ENCODE data around the gene PCIF1. TPM values are rescaled to one million over a fixed set of nuclear protein-coding genes. Genes with fewer than 3 reads are reported as not detected.
"Not testable (repeated sequence)": the region's sequence is repeated elsewhere in the genome, so short reads cannot be mapped to it uniquely, and the experiment has no call there.

PCIF1 gene
- polyA plus RNA-seq, 3 donors: 41.3 to 47.1 (median 45.2) TPM

- DNase-seq (ENCODE audit: low read depth in 3 of 3, low spot score in 2 of 3): not testable (repeated sequence)
These were observed 54.3 kb downstream of the PCIF1 start for GRCh38 chr20:45988830-45989229.

GRCh38 chr20:45991616-45992015, 57.1 kb downstream of the PCIF1 start:
- no peak for DNase-seq (ENCODE audit: low read depth in 3 of 3, low spot score in 2 of 3)

GRCh38 chr20:45993197-45993951, 58.9 kb downstream of the PCIF1 start:
- no peak for DNase-seq (ENCODE audit: low read depth in 3 of 3, low spot score in 2 of 3)

- DNase-seq (ENCODE audit: low read depth in 3 of 3, low spot score in 2 of 3): no peak
These were observed 60.4 kb downstream of the PCIF1 start for GRCh38 chr20:45994761-45995493.

GRCh38 chr20:45995495-45996097, 61.1 kb downstream of the PCIF1 start:
- not testable (repeated sequence) for DNase-seq (ENCODE audit: low read depth in 3 of 3, low spot score in 2 of 3)

GRCh38 chr20:45997187-45997586, 62.7 kb downstream of the PCIF1 start:
- no peak for DNase-seq (ENCODE audit: low read depth in 3 of 3, low spot score in 2 of 3)

Other genes with a start within 250 kb of the PCIF1 start
- not detected for gene WFDC13, start 232.6 kb upstream of the PCIF1 start, polyA plus RNA-seq (ENCODE audit: insufficient read length in 3 of 3)
- not detected for gene WFDC10B, start 229.7 kb upstream of the PCIF1 start, polyA plus RNA-seq (ENCODE audit: insufficient read length in 3 of 3)
- gene SPINT4, start 212.3 kb upstream of the PCIF1 start, polyA plus RNA-seq (ENCODE audit: insufficient read length in 3 of 3): not detected
- gene WFDC3, start 142.8 kb upstream of the PCIF1 start, polyA plus RNA-seq (ENCODE audit: insufficient read length in 3 of 3): 1 to 10 TPM; 1.4 to 2.0 (median 1.9) TPM
- 10 to 100 TPM; 35.2 to 39.0 (median 35.6) TPM for gene DNTTIP1, start 142.7 kb upstream of the PCIF1 start, polyA plus RNA-seq (ENCODE audit: insufficient read length in 3 of 3)
- 10 to 100 TPM; 62.5 to 67.2 (median 66.1) TPM for gene UBE2C, start 122.0 kb upstream of the PCIF1 start, polyA plus RNA-seq (ENCODE audit: insufficient read length in 3 of 3)
- gene TNNC2, start 107.4 kb upstream of the PCIF1 start, polyA plus RNA-seq (ENCODE audit: insufficient read length in 3 of 3): under 1 TPM in 2 of 3 donors, not detected in 1; 0.40 to 0.68 TPM
- gene SNX21, start 100.9 kb upstream of the PCIF1 start, polyA plus RNA-seq (ENCODE audit: insufficient read length in 3 of 3): 10 to 100 TPM in 2 of 3 donors, 1 to 10 TPM in 1; 9.8 to 10.9 (median 10.3) TPM
- gene ACOT8, start 77.3 kb upstream of the PCIF1 start, polyA plus RNA-seq (ENCODE audit: insufficient read length in 3 of 3): 10 to 100 TPM; 18.7 to 23.7 (median 20.9) TPM
- 1 to 10 TPM; 5.3 to 5.8 (median 5.6) TPM for gene ZSWIM3, start 77.1 kb upstream of the PCIF1 start, polyA plus RNA-seq (ENCODE audit: insufficient read length in 3 of 3)
- gene ZSWIM1, start 53.5 kb upstream of the PCIF1 start, polyA plus RNA-seq (ENCODE audit: insufficient read length in 3 of 3): 10 to 100 TPM; 13.4 to 16.0 (median 14.8) TPM
- 1 to 10 TPM; 2.0 to 3.2 (median 3.0) TPM for gene SPATA25, start 47.1 kb upstream of the PCIF1 start, polyA plus RNA-seq (ENCODE audit: insufficient read length in 3 of 3)
- 1 to 10 TPM; 4.3 to 6.0 (median 5.5) TPM for gene NEURL2, start 43.5 kb upstream of the PCIF1 start, polyA plus RNA-seq (ENCODE audit: insufficient read length in 3 of 3)
- gene CTSA, start 43.3 kb upstream of the PCIF1 start, polyA plus RNA-seq (ENCODE audit: insufficient read length in 3 of 3): 100 to 1,000 TPM; 116 to 134 (median 118) TPM
- 100 to 1,000 TPM; 129 to 133 (median 131) TPM for gene PLTP, start 22.5 kb upstream of the PCIF1 start, polyA plus RNA-seq (ENCODE audit: insufficient read length in 3 of 3)
- gene ZNF335, start 37.5 kb downstream of the PCIF1 start, polyA plus RNA-seq (ENCODE audit: insufficient read length in 3 of 3): 10 to 100 TPM; 10.2 to 10.9 (median 10.5) TPM
- gene MMP9, start 74.2 kb downstream of the PCIF1 start, polyA plus RNA-seq (ENCODE audit: insufficient read length in 3 of 3): under 1 TPM; 0.31 to 0.57 (median 0.54) TPM
- 1 to 10 TPM; 1.0 to 1.8 (median 1.2) TPM for gene SLC12A5, start 94.5 kb downstream of the PCIF1 start, polyA plus RNA-seq (ENCODE audit: insufficient read length in 3 of 3)
- 10 to 100 TPM; 55.1 to 57.7 (median 57.0) TPM for gene NCOA5, start 155.3 kb downstream of the PCIF1 start, polyA plus RNA-seq (ENCODE audit: insufficient read length in 3 of 3)
- 1 to 10 TPM; 5.8 to 6.5 (median 5.9) TPM for gene CD40, start 183.6 kb downstream of the PCIF1 start, polyA plus RNA-seq (ENCODE audit: insufficient read length in 3 of 3)

Measured in right renal cortex interstitium (tissue), 3 donors.